Muscle of back (tissue), 11 donors: Measurements from ENCODE around the gene ARMC5. TPM values are rescaled to one million over a fixed set of nuclear protein-coding genes. Genes with fewer than 3 reads are reported as not detected.
"Not testable (repeated sequence)": the region's sequence is repeated elsewhere in the genome, so short reads cannot be mapped to it uniquely, and the experiment has no call there.

ENCODE experiments used
- DNase-seq, 3 donors: peaks; one replicate each; pipeline versions ENCODE4 v3.0.0 to v3.0.0-alpha.2; 2013
- polyA plus RNA-seq, 10 donors: library from polyadenylated mRNA; unstranded; fragments of 120-200 nt; gene quantifications; one replicate each; pipeline ENCODE4 v1.2.1, GENCODE V29; 2013; ENCODE audit not compliant: insufficient read length in 10 of 10

Gene ARMC5
- polyA plus RNA-seq, 10 donors = 5.2 to 9.0 (median 7.5) TPM

GRCh38 chr16:31476303-31477219 is 17.3 kb downstream of the ARMC5 start:
- peak in 1 of 3 donors; percentile 74 for DNase-seq

DNA sequence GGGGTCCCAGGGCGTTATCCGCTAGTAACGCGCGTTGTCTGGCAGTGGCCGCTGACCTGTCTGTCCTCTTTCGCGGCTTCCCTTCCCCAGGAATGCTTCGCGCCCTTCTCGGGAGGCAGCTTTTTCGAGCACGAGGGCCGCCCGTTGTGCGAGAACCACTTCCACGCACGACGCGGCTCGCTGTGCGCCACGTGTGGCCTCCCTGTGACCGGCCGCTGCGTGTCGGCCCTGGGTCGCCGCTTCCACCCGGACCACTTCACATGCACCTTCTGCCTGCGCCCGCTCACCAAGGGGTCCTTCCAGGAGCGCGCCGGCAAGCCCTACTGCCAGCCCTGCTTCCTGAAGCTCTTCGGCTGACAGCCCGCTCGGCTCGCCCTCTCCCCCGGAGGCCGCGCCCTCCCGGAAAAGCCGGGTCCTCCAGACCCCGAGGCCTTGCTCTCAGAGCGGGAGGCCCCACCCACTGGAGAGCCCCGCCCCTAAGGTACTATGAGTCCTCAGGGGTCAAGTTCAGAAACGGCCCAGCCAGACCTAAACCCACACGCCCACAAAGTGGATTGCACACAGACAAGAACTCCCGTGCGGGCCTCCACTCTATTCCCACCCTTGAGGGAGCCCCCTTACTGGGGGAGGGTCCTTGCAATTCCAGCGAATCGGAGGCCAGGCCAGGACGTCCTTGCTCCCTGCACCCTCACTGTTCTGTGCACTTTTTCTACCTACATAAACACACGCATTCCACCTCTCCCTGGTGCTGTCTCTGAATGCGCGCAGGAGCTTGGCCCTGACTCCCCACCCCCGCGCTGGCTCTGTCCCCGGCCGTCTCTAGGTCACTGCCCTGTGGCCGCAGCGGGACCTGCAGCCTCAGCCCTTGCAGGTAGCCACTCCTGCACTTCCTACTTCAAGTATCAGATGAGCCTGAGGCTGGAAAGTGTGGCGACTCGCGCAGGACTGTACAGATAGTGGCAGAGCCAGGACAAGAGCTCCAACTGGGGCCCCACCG is 18.2 kb downstream of the ARMC5 start:
- no peak for DNase-seq

- DNase-seq = no peak
These were observed 19.7 kb downstream of the ARMC5 start for GRCh38 chr16:31478956-31479355.

- DNase-seq = no peak
These were observed 20.4 kb downstream of the ARMC5 start for GRCh38 chr16:31479751-31480150.

- peak in 1 of 3 donors; percentile 51 for DNase-seq
These were observed 21.7 kb downstream of the ARMC5 start for GRCh38 chr16:31480851-31481536.

GRCh38 chr16:31483081-31483480 is 23.8 kb downstream of the ARMC5 start, which contains the start of gene SLC5A2:
Gene SLC5A2 (plus strand): TSS chr16:31483123. CDS start chr16:31483137, 14 bp downstream.
- DNase-seq = no peak

- DNase-seq = not testable (repeated sequence)
These were observed 24.7 kb downstream of the ARMC5 start for GRCh38 chr16:31484048-31484447.

DNA sequence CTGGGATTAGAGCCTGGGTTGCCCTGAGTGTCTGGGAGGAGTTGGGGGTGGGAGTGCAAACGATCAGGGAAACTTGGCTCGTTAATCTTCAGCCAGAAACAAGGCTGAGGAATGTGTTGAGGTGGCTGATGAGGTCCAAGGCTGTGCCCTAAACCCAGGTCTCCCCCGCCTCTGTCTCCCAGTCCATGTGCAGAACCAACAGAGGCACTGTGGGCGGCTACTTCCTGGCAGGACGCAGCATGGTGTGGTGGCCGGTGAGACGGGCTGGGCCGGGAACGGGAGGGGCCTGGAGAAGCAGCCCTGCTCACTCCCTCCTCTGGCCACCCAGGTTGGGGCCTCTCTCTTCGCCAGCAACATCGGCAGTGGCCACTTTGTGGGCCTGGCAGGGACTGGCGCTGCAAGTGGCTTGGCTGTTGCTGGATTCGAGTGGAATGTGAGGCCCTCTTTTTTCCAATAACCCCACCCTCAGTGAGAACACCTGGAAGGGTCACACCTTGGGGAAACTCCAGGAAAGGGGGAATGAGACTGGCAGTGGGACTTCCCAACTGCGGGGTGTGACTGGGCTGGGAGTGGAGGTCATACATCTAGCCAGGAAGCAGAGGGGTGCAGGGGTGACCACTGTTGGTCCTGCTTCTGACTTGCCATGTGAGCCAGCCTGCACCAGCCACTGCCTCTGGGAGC is 25.3 kb downstream of the ARMC5 start:
- DNase-seq = no peak

DNA sequence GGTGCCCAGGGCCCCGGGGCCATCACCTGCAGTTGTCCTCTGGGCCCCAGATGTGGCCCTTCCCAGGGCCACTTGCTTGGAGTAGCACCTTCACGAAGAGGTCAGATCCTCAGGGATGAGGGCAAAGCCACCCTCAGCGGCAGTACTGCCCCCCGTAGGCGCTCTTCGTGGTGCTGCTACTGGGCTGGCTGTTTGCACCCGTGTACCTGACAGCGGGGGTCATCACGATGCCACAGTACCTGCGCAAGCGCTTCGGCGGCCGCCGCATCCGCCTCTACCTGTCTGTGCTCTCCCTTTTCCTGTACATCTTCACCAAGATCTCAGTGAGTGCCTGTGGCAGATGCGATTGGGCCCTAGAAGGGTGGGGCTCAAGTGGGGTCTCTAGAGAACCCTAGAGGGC is 26.3 kb downstream of the ARMC5 start:
- DNase-seq = no peak

- DNase-seq = peak in 2 of 3 donors; percentile 63 to 72
These were observed 26.7 kb downstream of the ARMC5 start for GRCh38 chr16:31486045-31486444.

GRCh38 chr16:31487071-31487719 is 27.9 kb downstream of the ARMC5 start:
- DNase-seq = peak in 1 of 3 donors; percentile 56

GRCh38 chr16:31487720-31488467 is 28.6 kb downstream of the ARMC5 start:
- DNase-seq = peak in 1 of 3 donors; percentile 76

- DNase-seq = peak in 1 of 3 donors; percentile 72
These were observed 29.4 kb downstream of the ARMC5 start for GRCh38 chr16:31488468-31489297.

DNA sequence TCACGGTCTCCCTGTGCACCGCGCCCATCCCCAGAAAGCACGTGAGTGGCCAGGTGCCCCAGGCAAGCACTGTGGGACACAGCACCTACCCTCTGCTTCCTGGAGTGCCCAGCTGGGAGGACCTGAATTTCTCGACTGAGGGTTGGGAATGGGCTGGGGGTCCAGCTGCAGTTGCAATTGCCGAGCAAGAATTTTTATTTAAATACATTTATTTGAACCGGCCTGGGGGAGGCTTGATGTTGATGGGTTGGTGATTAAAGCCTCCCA is 29.9 kb downstream of the ARMC5 start:
- DNase-seq = peak in 1 of 3 donors; percentile 28

- no peak for DNase-seq
These were observed 30.6 kb downstream of the ARMC5 start for GRCh38 chr16:31489616-31490584.

- no peak for DNase-seq
These were observed 32.6 kb downstream of the ARMC5 start for GRCh38 chr16:31491778-31492418.

DNA sequence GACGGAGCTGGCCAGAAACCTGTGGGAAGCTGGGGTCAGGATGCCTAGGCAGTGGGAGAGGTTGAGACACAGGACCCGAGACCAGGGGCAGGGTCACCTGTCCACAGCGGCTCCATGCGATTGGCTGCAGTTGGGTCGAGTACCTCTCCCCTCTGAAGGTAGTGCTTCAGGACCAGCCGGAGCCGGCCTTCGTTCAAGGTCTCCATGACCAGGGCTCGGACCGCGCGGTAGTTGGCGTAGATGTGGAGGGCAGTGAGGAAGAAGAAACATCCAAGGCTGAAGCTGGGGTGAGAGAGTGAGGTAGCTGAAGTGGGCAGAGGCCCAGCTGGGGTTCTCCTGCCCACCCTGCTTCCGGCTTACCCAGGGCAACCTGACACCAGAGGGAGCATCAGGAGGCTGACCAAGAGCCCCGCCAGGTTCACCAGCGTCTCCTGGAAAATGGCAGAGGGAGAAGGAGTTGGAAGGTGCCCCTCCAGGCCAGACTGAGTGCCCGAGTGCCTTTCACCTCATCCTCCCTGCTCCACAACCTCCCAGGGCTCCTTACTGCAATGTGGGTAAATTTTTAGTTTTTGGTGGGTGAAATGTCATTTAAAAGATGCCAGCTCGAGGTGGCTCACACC is 34.3 kb downstream of the ARMC5 start:
- no peak for DNase-seq
